OCI-LY3 (cell line): Measurements from ENCODE around the gene LETM1.

Experiments
- CTCF ChIP-seq: fragments of 200-600, 300-600 bp; sonication (generic); IDR thresholded peaks from 2 replicates; pipeline ENCODE4 v1.5.1; 2014; ENCODE audit warnings: antibody characterized with exemption, low read length, low read depth
- EZH2phosphoT487 ChIP-seq: fragments of 200-600 bp; shearing (Covaris generic); IDR thresholded peaks from 2 replicates; pipeline ENCODE4 v1.6.1; 2018; ENCODE audit warnings: antibody characterized with exemption, mixed run types, low read depth

DNA sequence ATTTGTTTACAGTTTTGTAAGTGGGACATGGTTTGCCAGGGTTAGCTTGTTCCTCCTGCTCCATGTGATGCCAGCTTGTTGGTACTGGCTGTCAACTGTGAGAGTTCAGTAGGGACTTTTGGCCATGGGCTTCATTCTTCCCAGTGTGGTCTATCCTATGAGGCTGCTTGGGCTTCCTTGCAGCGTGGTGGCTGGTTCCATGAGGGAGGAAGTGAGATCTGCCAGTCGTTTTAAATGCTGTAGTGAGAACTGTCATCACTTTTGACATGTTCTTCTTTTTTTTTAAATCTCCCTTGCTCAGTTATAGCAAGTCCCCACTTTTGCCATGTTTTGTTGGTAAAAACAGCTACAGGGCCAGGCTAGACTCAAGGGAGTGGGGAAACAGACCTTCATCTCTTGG lies 31.1 kb upstream of the LETM1 start:
- TF ChIP-seq CTCF (no peak), EZH2phosphoT487 (no peak)
